Stimulated activated CD8-positive, alpha-beta memory T cell treated with anti-CD3 and anti-CD28 coated beads, Interleukin-4, amount 100 ng/mL, for 48 hours (primary cell): ENCODE results near the gene KLB.
A peak's percentile ranks its signal among the peaks of the same experiment; 100 is the strongest.
"Not testable (repeated sequence)": the region's sequence is repeated elsewhere in the genome, so short reads cannot be mapped to it uniquely, and the experiment has no call there.

Experiments
- DNase-seq: peaks from one replicate; pipeline ENCODE4 v3.0.0-alpha.2; 2020

KLB gene

DNA sequence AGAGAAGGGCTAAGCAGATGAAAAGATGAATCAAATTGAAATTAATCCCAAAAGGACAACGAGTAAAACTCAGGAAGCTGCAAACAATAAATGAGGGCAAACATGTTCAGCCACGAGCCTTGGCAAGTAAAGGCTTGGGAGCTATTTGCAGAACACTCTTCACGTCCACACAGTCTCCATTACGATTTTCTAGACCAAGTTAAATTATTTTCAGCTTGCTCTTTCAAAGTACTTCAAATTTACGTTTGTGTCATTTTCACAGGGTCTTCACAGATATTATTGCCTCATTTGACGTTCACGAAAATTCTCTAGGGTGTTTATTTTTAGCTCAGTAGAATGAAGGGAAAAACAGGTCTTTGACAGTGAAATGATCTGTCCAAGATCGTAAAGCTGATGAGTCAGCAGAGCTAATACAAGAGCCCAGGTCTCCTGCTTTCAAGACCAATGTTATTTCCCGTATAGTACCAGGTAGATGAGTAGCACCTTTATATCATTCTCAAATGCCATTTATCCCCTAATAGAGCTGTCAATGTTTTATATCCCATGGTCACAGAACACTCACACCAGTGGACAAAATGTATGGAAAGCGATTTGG, 20.9 kb downstream of the KLB start:
- DNase-seq, result no peak

DNA sequence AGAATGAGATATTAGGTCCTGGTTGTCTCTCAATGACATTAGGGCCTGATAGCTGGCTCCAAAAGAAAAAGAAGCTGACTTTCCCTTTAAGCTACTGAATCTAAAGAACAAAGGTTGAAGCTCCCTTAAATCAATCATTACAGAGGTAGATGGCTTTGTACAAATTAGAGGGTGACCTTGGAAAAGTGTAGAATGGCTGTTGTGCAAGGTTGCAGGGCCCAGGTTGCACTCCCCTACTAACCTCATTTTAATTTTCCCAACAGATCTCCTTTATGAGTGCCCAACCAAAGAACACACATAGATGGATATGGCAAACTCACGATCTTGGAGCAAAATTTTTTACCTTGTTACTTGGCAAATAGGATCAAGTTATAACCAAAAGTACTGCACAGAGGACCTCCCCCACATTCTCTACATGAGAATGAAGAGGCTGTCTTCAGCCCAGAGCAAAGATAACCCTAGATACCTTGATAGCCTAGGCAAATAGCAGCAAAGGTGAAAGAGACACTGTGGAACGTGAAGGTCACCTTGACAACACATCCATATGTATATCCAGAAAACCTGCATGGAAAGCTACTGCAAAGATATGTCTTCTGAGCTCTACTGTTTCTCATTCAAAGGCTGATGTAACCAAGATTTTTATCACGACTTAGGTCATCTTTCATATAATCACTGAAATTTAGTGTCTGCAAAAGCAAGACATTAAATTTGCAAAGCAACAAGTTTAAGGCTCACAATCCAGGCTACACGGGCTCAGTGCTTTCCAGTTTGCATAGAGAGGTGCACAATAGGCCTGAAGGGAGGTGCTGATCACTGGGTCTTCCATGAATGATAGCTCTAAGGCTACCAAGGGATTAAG, 23.0 kb downstream of the KLB start:
- DNase-seq, result no peak

DNA sequence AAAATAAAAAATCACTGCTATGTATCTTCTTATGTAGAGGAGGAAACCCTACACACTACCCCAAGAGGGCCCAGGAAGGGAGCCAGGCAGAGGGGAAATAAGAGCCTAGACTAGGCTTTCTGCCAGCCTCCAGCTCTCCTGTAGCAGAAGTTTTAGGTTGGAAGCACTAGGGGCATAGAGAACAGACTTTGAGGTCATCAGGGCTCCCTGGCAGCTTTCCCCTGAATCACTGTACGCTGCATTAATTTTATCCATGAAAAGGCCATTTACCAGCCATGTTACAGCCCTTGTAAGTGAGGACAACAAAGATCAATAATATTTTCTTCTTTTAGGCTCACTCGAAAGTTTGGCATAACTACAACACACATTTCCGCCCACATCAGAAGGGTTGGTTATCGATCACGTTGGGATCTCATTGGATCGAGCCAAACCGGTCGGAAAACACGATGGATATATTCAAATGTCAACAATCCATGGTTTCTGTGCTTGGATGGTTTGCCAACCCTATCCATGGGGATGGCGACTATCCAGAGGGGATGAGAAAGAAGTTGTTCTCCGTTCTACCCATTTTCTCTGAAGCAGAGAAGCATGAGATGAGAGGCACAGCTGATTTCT, 27.3 kb downstream of the KLB start:
- no peak for DNase-seq

DNA sequence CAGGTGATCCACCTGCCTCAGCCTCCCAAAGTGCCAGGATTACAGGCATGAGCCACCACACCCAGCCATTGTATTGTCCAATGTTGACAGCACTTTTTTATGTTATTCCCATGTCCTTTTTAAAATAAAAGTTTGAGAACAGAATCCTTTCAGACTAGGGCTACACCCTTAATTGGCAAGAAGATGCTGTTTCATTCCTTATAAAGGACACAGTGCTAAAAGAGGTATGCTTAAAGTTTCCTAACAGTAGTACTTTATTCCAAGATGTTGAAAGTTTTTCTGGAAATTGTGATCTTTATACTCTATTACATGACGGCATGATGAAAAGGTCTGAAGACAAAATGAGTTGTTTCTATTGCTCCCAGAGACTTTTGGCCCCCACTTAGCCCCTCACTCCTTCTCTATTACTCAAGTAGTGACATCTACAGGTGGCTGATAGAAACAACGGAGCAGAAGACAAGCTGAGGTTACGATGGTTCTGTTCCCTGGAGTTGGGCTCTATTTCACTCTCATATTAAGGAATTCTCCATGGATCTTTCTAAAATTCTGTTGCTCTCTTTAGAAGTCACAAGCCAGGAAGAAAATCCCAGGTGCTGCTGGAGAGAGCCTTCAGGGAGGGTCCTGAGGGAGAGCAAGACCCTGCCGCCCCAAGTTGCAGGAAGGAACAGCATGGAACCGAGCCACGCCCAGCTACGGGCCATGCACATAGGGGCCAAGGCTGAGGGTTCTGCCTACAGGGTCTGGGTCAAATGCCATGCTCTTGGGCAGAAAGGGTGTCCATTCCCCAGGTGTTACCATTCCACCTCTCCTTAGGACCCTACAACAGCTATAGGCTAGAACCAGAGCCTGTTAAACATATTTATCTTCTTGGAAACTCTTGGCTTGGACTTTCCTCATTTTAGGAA, 29.2 kb downstream of the KLB start:
- DNase-seq, result no peak

DNA sequence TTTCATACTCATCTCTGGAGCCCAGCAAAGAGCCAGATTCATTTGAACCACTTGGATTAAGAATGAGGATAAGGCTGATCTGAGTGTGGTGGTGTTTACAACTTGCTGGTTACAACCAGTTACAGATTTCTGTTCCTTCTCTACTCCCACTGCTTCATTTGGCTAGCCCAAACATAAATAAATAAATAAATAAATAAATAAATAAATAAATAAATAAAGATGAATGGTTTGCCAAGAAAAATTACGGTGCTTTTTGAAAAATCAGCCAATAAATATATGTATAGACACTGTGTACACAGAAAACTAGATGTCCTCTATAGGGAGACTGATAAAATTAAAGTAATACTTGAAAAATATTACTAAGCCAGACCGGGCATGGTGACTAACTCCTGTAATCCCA, 34.9 kb downstream of the KLB start:
- DNase-seq, result no peak

DNA sequence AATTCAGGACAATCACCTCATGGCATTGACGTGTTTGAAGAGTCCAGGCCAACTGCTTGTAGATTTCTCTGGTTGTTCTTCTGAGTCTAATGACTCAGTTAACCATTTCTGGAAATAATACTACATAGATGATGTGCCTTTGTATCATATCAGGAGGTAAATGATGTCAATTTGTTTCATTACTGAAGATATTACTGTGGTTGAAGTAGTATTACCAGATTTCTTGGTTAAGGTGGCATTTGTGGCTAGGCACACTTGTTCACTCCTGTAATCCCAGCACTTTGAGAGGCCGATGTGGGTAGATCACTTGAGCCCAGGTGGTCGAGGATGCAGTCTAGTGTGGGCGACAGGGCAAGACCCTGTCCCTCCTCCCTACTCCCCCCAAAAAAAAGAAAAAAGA, 36.3 kb downstream of the KLB start:
- DNase-seq, result no peak

DNA sequence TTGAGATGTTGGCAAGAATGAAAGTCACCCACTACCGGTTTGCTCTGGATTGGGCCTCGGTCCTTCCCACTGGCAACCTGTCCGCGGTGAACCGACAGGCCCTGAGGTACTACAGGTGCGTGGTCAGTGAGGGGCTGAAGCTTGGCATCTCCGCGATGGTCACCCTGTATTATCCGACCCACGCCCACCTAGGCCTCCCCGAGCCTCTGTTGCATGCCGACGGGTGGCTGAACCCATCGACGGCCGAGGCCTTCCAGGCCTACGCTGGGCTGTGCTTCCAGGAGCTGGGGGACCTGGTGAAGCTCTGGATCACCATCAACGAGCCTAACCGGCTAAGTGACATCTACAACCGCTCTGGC, 39.7 kb downstream of the KLB start:
- DNase-seq, result no peak

DNA sequence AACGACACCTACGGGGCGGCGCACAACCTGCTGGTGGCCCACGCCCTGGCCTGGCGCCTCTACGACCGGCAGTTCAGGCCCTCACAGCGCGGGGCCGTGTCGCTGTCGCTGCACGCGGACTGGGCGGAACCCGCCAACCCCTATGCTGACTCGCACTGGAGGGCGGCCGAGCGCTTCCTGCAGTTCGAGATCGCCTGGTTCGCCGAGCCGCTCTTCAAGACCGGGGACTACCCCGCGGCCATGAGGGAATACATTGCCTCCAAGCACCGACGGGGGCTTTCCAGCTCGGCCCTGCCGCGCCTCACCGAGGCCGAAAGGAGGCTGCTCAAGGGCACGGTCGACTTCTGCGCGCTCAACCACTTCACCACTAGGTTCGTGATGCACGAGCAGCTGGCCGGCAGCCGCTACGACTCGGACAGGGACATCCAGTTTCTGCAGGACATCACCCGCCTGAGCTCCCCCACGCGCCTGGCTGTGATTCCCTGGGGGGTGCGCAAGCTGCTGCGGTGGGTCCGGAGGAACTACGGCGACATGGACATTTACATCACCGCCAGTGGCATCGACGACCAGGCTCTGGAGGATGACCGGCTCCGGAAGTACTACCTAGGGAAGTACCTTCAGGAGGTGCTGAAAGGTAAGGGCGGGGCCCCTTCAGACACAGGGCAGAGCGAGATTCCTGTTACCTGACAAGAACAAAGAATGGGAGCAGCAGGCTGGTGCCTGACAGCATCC, 40.3 kb downstream of the KLB start:
- DNase-seq, result peak; percentile 56

DNA sequence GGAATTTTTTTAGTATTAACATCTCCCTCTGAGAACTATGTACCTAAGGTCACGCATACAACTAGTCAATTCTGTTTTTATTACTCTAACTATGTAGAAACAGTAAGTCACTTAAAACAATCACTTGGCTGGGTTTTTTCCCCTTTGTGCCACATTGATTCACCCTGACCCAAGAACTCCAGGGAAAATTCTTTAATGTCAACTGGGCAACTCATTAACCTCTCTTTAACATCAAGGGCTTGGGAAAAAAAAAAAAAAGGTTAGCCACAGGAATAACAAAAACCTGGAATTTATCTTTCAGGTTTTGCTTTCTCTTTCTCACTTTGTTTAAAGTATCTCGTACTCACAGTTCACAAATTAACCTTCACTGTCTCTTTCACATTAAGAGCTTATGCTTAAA, 43.9 kb downstream of the KLB start:
- DNase-seq, result no peak

DNA sequence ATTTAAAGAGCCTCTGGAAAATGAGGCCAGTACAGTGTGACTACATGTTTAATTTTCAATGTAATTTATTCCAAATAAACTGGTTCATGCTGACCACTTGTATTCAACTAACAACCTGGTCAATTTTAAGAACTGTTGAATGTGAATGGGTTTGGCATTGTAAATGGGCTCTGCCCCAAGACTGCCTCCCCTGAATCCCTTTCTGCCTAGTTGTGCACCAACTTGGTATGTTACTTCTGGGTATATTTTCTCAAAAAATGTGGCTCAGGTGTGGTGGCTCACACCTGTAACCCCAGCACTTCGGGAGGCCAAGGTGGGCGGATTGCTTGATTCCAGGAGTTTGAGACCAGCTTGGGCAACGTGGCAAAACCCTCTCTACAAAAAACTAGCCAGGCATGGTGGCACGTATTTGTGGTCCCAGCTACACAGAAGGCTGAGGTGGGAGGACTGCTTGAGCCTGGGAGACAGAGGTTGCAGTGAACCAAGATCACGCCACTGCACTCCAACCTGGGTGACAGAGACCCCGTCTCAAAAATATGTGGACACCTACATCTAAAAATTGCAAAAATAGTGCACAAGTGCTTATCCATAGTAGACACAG, 44.8 kb downstream of the KLB start:
- no peak for DNase-seq

DNA sequence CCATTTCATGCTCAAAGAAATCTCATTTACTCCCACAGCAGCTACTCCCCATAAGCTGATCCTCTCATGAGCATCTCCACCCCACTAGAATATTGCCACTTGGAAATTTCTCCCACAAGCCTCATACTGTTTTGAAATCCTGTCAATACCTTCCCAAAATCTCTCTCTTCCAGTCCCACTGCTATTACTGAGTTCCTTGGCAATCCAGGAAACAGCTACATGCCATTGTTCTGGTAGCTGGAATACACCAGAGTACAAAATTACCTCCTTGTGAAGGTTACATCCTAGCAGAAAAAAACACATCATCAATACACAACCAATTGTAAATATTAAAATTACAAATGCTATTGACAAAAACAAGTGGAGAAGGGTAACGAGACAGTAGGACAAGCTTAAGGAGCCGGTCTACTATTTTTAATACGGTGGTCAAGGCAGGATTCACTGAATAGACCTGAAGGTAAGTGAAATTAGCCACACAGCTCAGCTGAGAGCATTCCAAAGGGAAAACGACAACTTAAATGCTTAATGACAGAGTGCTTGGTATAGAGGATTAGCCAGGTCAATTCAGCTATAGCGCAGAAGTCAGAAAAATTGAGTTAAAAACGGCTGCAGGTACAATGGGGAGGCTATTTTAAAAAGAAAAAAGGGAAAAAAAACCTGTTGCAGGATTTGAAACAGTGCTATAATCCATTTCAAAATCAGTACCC, 45.6 kb downstream of the KLB start:
- no peak for DNase-seq

DNA sequence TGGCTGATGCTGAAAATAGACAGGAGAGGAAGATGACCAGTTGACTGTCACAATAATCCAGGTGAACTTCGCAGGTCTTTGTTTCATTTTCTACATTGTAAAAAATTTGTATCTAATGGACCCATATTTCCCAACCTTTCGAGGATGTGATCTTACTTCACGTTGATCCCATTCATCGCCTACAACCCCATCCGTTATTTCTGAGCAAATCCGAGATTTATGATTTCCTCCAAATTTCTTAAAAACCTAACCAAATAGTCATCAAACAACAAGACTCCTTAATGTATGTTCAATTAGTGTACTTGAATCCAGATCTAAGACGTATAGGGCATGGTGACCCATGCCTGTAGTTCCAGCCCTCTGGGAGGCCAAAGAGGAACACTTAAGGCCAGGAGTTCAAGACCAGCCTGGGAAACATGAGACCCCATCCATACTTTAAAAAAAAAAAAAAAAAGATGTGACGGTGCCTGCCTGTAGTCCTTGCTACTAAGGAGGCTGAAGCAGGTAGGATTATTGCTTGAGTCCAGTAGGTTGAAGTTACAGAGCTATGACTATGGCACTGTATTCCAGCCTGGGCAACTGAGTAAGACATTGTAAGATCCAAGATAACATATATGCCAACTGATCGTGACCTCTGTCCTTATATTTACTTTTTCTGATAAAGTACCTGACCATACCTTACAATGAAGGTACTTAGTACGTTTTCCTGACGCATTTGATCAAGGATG, 46.3 kb downstream of the KLB start:
- no peak for DNase-seq

DNA sequence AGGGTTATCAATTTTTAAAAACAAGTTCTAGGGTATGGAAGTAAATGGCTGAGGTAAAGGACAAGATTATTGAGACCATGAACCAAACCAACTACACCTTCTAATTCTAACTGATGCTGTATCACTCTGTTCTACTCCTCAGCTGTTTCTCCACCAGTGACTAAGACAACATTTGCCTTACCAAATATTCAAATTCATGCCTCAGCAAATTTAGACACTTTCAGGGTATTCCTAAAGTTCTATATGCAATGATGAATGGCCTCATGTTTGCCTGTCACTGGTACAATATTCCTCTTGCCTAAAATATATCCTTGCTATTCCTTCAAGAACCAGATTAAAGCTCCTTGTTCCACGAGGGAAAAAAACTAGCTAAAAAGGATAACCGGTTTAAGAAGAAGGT, 47.0 kb downstream of the KLB start:
- DNase-seq, result no peak

DNA sequence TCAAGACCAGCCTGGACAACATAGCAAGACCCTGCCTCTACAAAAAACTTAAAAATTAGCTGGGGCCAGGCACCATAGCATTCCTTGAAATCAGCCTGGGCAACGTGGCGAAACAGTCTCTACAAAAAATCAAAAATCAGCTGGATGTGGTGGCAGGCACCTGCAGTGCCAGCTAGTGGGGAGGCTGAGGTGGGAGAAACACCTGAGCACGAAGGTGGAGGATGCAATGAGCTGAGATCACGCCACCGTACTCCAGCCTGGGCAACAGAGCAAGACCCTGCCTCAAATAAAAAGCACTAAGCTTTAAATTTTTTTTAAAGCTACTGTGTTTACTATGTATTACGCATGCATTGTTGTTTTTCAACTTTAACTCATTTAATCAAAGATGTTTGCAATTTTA, 48.8 kb downstream of the KLB start:
- no peak for DNase-seq

DNA sequence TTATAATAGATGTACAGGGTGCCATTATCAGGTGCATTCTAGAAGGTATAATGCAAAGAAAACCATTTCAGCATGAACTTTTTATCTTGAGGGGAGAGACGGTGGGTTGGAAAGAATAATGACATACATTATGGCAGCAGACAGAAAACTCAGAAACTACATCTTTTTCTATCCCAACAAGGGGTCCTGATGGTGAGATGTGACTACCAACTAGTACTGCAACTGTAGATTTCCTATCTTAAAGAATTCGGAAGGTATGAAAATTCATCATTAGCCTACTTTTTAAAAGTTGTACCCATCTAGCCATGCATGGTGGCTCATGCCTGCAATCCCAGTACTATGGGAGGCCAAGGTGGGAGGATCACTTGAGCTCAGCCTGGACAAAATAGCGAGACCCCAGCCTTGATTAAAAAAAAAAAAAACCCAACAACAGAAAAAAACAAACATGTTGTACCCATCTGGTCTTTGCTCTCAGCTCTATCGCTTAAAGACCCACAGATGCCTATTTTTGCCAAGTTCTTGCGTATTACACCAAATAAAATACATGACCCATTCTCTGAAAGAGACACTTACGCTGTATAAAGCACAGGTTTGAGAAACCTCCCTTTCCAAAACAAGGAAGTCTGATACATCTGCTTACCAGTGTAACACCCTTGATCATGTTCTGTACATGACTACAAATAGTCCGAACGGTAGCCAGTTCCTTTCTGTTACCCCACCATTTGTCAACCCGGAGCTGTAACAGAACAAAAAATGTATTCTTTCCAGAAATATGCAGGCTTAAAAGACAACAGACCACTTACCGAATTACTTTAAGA, 50.4 kb downstream of the KLB start:
- no peak for DNase-seq

DNA sequence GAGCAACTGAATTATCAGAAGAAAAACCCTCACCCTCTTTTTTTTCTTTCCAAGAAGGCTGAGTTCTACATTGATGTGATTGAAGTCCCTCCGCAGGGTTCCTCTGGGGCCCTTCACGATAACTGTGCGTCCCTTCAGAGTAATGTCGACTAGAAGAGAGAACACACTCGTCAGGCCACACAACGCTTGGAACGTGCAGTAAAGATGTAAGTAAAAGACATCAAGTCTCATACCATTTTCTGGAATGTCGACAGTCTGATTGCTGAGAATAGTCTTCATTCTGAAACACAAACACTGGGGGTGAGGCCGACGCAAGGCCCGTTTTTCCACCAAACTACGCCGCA, 51.4 kb downstream of the KLB start:
- DNase-seq, result not testable (repeated sequence)

DNA sequence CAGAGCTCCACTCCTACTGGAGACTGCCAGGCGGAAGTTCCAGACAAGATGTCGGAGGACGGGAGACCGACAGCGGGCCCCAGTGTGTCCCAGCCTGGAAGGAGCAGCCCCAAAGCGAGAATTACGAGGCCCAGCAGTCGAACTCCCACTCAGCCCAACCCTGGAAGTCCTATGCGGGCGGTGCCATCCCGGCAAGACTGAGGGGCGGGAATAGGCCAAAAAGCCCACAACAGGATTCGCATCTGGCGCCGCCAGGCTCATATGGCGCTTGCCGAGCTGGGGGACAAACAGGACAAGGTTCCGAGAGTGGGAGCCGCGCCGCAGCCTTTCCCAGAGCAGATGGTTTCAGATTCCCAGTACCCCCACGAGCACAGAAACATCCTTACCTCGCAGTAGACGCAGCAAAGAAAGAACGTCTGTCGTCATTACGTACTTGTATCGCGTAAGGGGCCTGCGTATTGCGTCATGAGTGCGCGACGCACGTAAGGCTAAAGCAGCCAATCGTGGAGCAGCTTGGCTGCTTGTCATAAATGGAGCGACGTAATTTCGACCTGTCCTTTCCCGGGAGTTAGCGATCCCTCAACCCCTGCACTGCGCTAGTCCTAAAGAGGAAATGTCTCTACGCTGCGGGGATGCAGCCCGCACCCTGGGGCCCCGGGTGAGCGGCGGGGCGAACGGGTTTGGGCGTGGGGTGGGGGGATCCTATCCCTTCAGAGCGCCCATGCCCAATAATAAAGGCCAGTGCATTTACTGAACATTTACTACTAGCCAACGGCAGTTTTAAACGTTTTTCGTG, 52.0 kb downstream of the KLB start, which contains the start of the genes LIAS and RPL9:
LIAS (plus strand) TSS at position 552 of the 796 bp plus-strand sequence; CDS start at position 614, 62 bp downstream.
RPL9 (minus strand) TSS at position 418 of the 796 bp plus-strand sequence. CDS start 483 bp downstream, outside the sequence.
- DNase-seq, result peak; percentile 95

DNA sequence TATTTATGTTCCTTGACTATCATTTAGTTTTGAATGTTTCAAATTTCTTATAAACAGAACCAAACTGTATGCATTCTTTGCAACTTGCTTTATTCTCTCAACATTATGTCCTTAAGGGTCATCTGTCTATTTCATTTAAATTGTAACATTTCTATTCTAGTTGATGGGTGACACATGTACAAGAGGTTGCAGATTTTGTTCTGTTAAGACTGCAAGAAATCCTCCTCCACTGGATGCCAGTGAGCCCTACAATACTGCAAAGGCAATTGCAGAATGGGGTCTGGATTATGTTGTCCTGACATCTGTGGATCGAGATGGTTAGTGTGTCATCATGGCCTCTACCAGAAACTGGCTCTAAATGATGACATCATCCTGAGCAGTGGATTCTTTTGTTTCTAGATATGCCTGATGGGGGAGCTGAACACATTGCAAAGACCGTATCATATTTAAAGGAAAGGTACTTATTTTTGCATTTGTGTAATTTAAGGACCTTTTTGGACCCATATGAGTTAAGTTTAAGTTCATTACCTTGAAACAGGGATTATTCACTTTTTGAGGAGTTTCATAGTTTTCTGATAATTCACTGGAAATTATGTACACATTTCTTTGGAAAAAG, 58.3 kb downstream of the KLB start:
- DNase-seq, result no peak
